ENCODE results near the gene SLC9C1.

Gene SLC9C1

GRCh38 chr3:112133626-112134334 lies 160.2 kb downstream of the SLC9C1 start:
- Histone ChIP-seq H3K4me1 (ENCODE audit: control insufficient read depth, insufficient read depth, low read length) (peaks cover 35% of the 10 kb centered on the region), H3K27me3 (ENCODE audit: control insufficient read depth, insufficient read depth, low read length, poor library complexity, severe bottlenecking) (no peaks in the 10 kb centered on the region), H3K4me3 (ENCODE audit: insufficient read depth, low read depth, low read length) (no peak overlapping the region), H3K9me3 (ENCODE audit: control insufficient read depth, low read length) (no peaks in the 10 kb centered on the region), H3K36me3 (ENCODE audit: control insufficient read depth, insufficient read depth, low read length) (no peaks in the 10 kb centered on the region), H3K27ac (ENCODE audit: insufficient read depth, low read depth, low read length, poor library complexity, severe bottlenecking) (no peak overlapping the region)
- WGBS, 2 experiments = 90 to 91% methylated on average over 5 of the region's 5 CpGs

- no peak within 1 kb of the TSS for H3K4me3 ChIP-seq (ENCODE audit: insufficient read depth, low read depth, low read length)
- no peaks in the 10 kb centered on the region for H3K36me3 ChIP-seq (ENCODE audit: control insufficient read depth, insufficient read depth, low read length)
- peaks cover 28% of the 10 kb centered on the region for H3K4me1 ChIP-seq (ENCODE audit: control insufficient read depth, insufficient read depth, low read length)
- H3K27ac ChIP-seq (ENCODE audit: insufficient read depth, low read depth, low read length, poor library complexity, severe bottlenecking) = no peak within 1 kb of the TSS
- H3K27me3 ChIP-seq (ENCODE audit: control insufficient read depth, insufficient read depth, low read length, poor library complexity, severe bottlenecking) = no peaks in the 10 kb centered on the region
- 88 to 90% methylated on average over 5 of the region's 5 CpGs for WGBS, 2 experiments
- no peaks in the 10 kb centered on the region for H3K9me3 ChIP-seq (ENCODE audit: control insufficient read depth, low read length)
Observed at GRCh38 chr3:112132975-112133448, 161.0 kb downstream of the SLC9C1 start, which contains the start of gene GCSAM. TSS of gene GCSAM (minus strand) at chr3:112133248. CDS start at chr3:112133120, 128 bp downstream.

- Histone ChIP-seq H3K36me3 (ENCODE audit: control insufficient read depth, insufficient read depth, low read length) (no peaks in the 10 kb centered on the region), H3K27ac (ENCODE audit: insufficient read depth, low read depth, low read length, poor library complexity, severe bottlenecking) (no peak overlapping the region), H3K9me3 (ENCODE audit: control insufficient read depth, low read length) (no peaks in the 10 kb centered on the region), H3K4me3 (ENCODE audit: insufficient read depth, low read depth, low read length) (no peak overlapping the region), H3K4me1 (ENCODE audit: control insufficient read depth, insufficient read depth, low read length) (peaks cover 23% of the 10 kb centered on the region), H3K27me3 (ENCODE audit: control insufficient read depth, insufficient read depth, low read length, poor library complexity, severe bottlenecking) (no peaks in the 10 kb centered on the region)
- WGBS, 2 experiments = 69 to 100% methylated on average over 1 of the region's 1 CpG
Observed at GRCh38 chr3:112132554-112132953, 161.5 kb downstream of the SLC9C1 start.

- no peaks in the 10 kb centered on the region for H3K36me3 ChIP-seq (ENCODE audit: control insufficient read depth, insufficient read depth, low read length)
- H3K4me1 ChIP-seq (ENCODE audit: control insufficient read depth, insufficient read depth, low read length) = peaks cover 19% of the 10 kb centered on the region
- WGBS, 2 experiments = 94 to 95% methylated on average over 1 to 3 of the region's 3 CpGs
- no peaks in the 10 kb centered on the region for H3K27me3 ChIP-seq (ENCODE audit: control insufficient read depth, insufficient read depth, low read length, poor library complexity, severe bottlenecking)
- H3K27ac ChIP-seq (ENCODE audit: insufficient read depth, low read depth, low read length, poor library complexity, severe bottlenecking) = no peak overlapping the region
- no peaks in the 10 kb centered on the region for H3K9me3 ChIP-seq (ENCODE audit: control insufficient read depth, low read length)
- no peak overlapping the region for H3K4me3 ChIP-seq (ENCODE audit: insufficient read depth, low read depth, low read length)
Observed at GRCh38 chr3:112132088-112132487, 161.9 kb downstream of the SLC9C1 start.

GRCh38 chr3:112131111-112131510 lies 162.9 kb downstream of the SLC9C1 start:
- no peaks in the 10 kb centered on the region for H3K9me3 ChIP-seq (ENCODE audit: control insufficient read depth, low read length)
- H3K27me3 ChIP-seq (ENCODE audit: control insufficient read depth, insufficient read depth, low read length, poor library complexity, severe bottlenecking) = no peaks in the 10 kb centered on the region
- peaks cover 19% of the 10 kb centered on the region for H3K4me1 ChIP-seq (ENCODE audit: control insufficient read depth, insufficient read depth, low read length)
- 89% methylated on average over 1 of the region's 3 CpGs; no CpG with 5 or more reads in 1 of the 2 experiments for WGBS, 2 experiments
- H3K4me3 ChIP-seq (ENCODE audit: insufficient read depth, low read depth, low read length) = no peak overlapping the region
- H3K36me3 ChIP-seq (ENCODE audit: control insufficient read depth, insufficient read depth, low read length) = no peaks in the 10 kb centered on the region
- H3K27ac ChIP-seq (ENCODE audit: insufficient read depth, low read depth, low read length, poor library complexity, severe bottlenecking) = no peak overlapping the region

- H3K9me3 ChIP-seq (ENCODE audit: control insufficient read depth, low read length) = no peaks in the 10 kb centered on the region
Observed at GRCh38 chr3:112130638-112130993, 163.4 kb downstream of the SLC9C1 start.

GRCh38 chr3:112129925-112130637 lies 163.9 kb downstream of the SLC9C1 start:
- Histone ChIP-seq H3K27me3 (ENCODE audit: control insufficient read depth, insufficient read depth, low read length, poor library complexity, severe bottlenecking) (no peaks in the 10 kb centered on the region), H3K4me1 (ENCODE audit: control insufficient read depth, insufficient read depth, low read length) (peaks cover 25% of the 10 kb centered on the region), H3K4me3 (ENCODE audit: insufficient read depth, low read depth, low read length) (no peak overlapping the region), H3K27ac (ENCODE audit: insufficient read depth, low read depth, low read length, poor library complexity, severe bottlenecking) (no peak overlapping the region), H3K36me3 (ENCODE audit: control insufficient read depth, insufficient read depth, low read length) (no peaks in the 10 kb centered on the region), H3K9me3 (ENCODE audit: control insufficient read depth, low read length) (no peaks in the 10 kb centered on the region)
- 92% methylated on average over 3 to 4 of the region's 4 CpGs for WGBS, 2 experiments

More at GRCh38 chr3:112130638-112130993, 163.4 kb downstream of the SLC9C1 start:
- no peak overlapping the region for H3K27ac ChIP-seq (ENCODE audit: insufficient read depth, low read depth, low read length, poor library complexity, severe bottlenecking)
- H3K4me3 ChIP-seq (ENCODE audit: insufficient read depth, low read depth, low read length) = no peak overlapping the region
- no peaks in the 10 kb centered on the region for H3K27me3 ChIP-seq (ENCODE audit: control insufficient read depth, insufficient read depth, low read length, poor library complexity, severe bottlenecking)
- no peaks in the 10 kb centered on the region for H3K36me3 ChIP-seq (ENCODE audit: control insufficient read depth, insufficient read depth, low read length)
- H3K4me1 ChIP-seq (ENCODE audit: control insufficient read depth, insufficient read depth, low read length) = peaks cover 21% of the 10 kb centered on the region
- WGBS, 2 experiments = 95 to 96% methylated on average over 3 of the region's 3 CpGs

GRCh38 chr3:112128843-112129727 lies 164.9 kb downstream of the SLC9C1 start:
- WGBS, 2 experiments = 81 to 84% methylated on average over 7 of the region's 7 CpGs
- H3K27me3 ChIP-seq (ENCODE audit: control insufficient read depth, insufficient read depth, low read length, poor library complexity, severe bottlenecking) = no peaks in the 10 kb centered on the region
- no peaks in the 10 kb centered on the region for H3K9me3 ChIP-seq (ENCODE audit: control insufficient read depth, low read length)
- peaks cover 27% of the 10 kb centered on the region for H3K4me1 ChIP-seq (ENCODE audit: control insufficient read depth, insufficient read depth, low read length)
- H3K27ac ChIP-seq (ENCODE audit: insufficient read depth, low read depth, low read length, poor library complexity, severe bottlenecking) = no peak overlapping the region
- no peak overlapping the region for H3K4me3 ChIP-seq (ENCODE audit: insufficient read depth, low read depth, low read length)
- H3K36me3 ChIP-seq (ENCODE audit: control insufficient read depth, insufficient read depth, low read length) = no peaks in the 10 kb centered on the region

- H3K9me3 ChIP-seq (ENCODE audit: control insufficient read depth, low read length) = no peaks in the 10 kb centered on the region
- peaks cover 27% of the 10 kb centered on the region for H3K4me1 ChIP-seq (ENCODE audit: control insufficient read depth, insufficient read depth, low read length)
- no peak overlapping the region for H3K27ac ChIP-seq (ENCODE audit: insufficient read depth, low read depth, low read length, poor library complexity, severe bottlenecking)
- no peaks in the 10 kb centered on the region for H3K27me3 ChIP-seq (ENCODE audit: control insufficient read depth, insufficient read depth, low read length, poor library complexity, severe bottlenecking)
- H3K36me3 ChIP-seq (ENCODE audit: control insufficient read depth, insufficient read depth, low read length) = no peaks in the 10 kb centered on the region
- 90 to 91% methylated on average over 7 to 10 of the region's 10 CpGs for WGBS, 2 experiments
- no peak overlapping the region for H3K4me3 ChIP-seq (ENCODE audit: insufficient read depth, low read depth, low read length)
Observed at GRCh38 chr3:112127522-112128494, 166.2 kb downstream of the SLC9C1 start.
